ENCODE measurements around the gene MUC3A. TPM values are rescaled to one million over a fixed set of nuclear protein-coding genes. Genes with fewer than 3 reads are reported as not detected.
A peak's percentile ranks its signal among the peaks of the same experiment; 100 is the strongest.

MUC3A gene
- total RNA-seq, 1 donor from 2014 or later: under 0.01 TPM

DNA sequence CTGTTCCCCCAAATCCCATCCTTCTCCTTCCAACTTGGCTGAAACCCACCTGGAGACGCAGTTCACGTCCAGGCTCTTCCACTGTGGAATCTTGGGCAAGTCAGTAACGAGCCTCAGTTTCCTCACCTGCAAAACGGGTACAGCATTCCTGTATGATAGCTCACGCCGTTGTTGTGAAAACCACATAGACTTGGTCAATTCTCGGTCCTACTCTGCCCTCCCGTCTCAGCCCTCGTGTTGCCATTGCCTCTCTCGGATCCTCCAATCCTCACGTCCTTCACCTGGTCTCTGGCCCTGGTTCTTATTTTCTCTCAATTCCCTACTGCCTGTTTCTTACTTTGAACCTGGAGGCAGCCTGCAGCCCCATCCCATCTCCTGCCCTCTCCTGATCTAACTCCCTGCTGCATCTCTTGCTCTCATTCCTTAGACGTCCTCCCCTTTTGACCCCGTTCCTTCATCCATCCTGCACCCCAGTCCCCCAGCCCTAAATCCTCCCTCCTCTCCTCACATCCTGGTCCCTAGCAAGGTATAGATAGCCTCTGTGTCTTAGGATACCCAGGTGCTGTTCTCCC, 18.0 kb downstream of the MUC3A start:
- FAIRE-seq (peak; percentile 92), DNase-seq (ENCODE audit: low read depth) (no peak)
- peaks cover 23% of the 10 kb centered on the region for H3K27me3 ChIP-seq (ENCODE audit: control insufficient read depth, insufficient read depth, low read length)
- no peaks in the 10 kb centered on the region for H3K36me3 ChIP-seq (ENCODE audit: control insufficient read depth, insufficient read depth, low read length)
- H3K4me3 ChIP-seq (ENCODE audit: low read depth, low read length): no peak overlapping the region
- TF ChIP-seq, protein P1, sequence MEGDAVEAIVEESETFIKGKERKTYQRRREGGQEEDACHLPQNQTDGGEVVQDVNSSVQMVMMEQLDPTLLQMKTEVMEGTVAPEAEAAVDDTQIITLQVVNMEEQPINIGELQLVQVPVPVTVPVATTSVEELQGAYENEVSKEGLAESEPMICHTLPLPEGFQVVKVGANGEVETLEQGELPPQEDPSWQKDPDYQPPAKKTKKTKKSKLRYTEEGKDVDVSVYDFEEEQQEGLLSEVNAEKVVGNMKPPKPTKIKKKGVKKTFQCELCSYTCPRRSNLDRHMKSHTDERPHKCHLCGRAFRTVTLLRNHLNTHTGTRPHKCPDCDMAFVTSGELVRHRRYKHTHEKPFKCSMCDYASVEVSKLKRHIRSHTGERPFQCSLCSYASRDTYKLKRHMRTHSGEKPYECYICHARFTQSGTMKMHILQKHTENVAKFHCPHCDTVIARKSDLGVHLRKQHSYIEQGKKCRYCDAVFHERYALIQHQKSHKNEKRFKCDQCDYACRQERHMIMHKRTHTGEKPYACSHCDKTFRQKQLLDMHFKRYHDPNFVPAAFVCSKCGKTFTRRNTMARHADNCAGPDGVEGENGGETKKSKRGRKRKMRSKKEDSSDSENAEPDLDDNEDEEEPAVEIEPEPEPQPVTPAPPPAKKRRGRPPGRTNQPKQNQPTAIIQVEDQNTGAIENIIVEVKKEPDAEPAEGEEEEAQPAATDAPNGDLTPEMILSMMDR (IDR thresholded peaks at IDR 0.05; ENCODE audit: insufficient read depth, low read length, severe bottlenecking): no peak

DNA sequence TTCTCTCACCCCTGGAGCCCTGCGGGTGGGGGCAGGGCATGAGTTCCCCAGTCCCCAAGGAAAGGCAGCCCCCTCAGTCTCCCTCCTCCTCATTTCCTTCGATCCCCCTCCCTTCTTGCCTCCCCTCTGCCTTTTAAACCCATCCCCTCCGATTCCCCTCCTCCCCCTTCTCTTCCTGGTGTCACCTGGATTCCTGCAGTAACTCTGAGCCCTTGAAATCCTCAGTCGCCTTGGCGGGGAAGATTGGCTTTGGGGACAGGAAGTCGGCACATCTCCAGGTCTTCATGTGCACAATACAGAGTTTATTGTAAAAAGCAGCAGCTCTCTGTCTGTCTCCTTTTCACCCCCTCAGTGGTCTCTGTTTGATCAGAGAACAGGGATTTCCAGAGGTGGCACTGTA, 18.7 kb downstream of the MUC3A start:
- DNase-seq (ENCODE audit: low read depth): no peak
- FAIRE-seq: no peak
- no peaks in the 10 kb centered on the region for H3K36me3 ChIP-seq (ENCODE audit: control insufficient read depth, insufficient read depth, low read length)
- no peak overlapping the region for H3K4me3 ChIP-seq (ENCODE audit: low read depth, low read length)
- TF ChIP-seq, protein P1 (IDR thresholded peaks at IDR 0.05; ENCODE audit: insufficient read depth, low read length, severe bottlenecking): no peak
- peaks cover 23% of the 10 kb centered on the region for H3K27me3 ChIP-seq (ENCODE audit: control insufficient read depth, insufficient read depth, low read length)

DNA sequence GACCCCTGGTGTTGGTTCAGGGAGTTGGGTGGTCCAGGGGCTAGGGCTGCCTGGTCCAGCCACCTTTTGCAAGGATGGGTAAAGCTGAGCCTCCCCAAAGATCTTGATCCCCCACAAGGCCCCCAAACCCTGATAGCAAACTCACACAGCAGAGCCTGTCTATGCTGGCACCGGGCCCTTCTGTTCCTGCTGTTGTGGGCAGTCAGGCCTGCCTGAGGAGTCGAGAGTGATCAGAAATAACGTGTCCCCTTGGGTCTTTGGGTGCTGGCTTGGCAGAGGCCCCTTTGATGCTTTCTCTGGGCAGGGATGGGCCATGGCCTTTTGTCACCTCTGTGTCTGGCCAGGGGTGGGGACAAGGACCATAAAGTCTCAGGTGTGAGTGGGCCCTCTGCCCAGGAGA, 19.3 kb downstream of the MUC3A start:
- TF ChIP-seq, protein P1 (IDR thresholded peaks at IDR 0.05; ENCODE audit: insufficient read depth, low read length, severe bottlenecking): no peak
- H3K27me3 ChIP-seq (ENCODE audit: control insufficient read depth, insufficient read depth, low read length): peaks cover 23% of the 10 kb centered on the region
- no peak overlapping the region for H3K4me3 ChIP-seq (ENCODE audit: low read depth, low read length)
- FAIRE-seq: no peak
- DNase-seq (ENCODE audit: low read depth): no peak
- H3K36me3 ChIP-seq (ENCODE audit: control insufficient read depth, insufficient read depth, low read length): no peaks in the 10 kb centered on the region

DNA sequence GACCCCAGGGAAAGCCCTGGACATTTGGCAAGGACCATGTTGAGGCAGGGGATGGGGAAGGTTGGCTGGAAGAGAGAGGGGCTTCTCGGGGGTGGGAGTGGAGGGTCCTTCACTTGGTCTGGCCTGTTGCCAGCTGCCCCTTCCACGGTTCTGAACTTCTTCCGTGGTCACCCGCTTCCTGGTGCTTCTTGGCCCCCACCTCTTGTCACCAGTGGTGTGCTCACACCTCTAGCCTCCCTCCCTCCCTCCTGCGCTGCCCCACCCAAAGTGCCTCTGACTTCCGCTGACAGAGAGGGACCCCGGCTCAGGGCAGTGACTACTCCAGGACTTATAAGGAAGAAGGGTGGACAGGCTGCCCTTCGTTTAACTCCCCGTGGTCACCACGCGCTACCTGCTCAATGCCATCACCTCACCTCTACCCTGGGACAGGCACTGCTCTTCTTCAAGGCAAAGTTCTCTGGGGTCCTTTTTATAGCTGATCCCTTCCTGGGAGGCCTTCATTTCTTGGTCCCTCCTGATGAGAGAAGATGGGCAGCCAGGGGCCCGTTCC, 19.8 kb downstream of the MUC3A start, which contains the start of gene MUC12:
TSS of gene MUC12 (plus strand) at position 500 of the 550 bp plus-strand sequence. CDS start 58 bp downstream, outside the sequence.
- DNase-seq (ENCODE audit: low read depth) (no peak), FAIRE-seq (no peak)

DNA sequence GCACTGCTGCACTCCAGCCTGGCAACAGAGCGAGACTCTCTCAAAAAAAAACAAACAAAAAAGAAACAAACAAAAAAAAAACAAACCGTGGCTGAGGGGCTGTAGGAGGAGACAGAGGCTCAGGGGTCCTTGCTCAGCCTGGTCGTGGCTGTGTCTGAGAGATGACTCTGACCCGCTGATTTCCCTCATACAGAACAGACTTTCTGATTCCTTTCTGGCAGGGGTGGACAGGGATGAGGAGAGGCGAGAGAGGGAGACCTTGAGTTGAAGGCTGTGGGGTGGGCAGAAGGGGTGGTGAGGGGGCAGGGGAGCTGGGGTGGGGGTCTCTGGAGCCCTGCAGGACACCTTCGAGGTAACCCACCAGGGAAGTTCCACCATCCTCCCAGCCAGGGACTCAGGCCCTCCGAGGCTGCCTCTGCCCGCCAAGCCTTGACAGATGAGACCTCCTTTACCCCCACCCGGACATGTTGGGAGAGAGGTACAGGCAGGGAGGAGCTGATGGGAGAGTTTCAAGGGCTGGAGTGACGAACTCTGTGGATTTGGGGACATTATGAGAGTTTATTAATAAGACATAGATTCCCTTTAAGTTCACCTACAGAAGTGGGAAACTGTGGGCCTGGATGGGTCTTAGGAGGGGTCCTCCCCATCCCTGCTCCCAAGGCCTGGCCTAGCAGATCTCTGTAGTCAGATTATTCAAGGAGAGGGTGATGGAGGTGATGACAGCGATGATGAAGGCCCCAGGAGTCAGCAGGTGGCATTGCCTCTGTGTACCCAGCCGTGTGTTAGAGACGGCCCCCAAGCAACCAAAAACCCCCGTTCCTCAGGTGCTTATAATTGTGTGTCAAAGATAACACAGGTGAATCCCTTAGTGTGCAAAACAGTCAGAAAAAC, 22.0 kb downstream of the MUC3A start:
- no peak overlapping the region for H3K4me3 ChIP-seq (ENCODE audit: low read depth, low read length)
- no peaks in the 10 kb centered on the region for H3K36me3 ChIP-seq (ENCODE audit: control insufficient read depth, insufficient read depth, low read length)
- peaks cover 15% of the 10 kb centered on the region for H3K27me3 ChIP-seq (ENCODE audit: control insufficient read depth, insufficient read depth, low read length)
- TF ChIP-seq, protein P1 (IDR thresholded peaks at IDR 0.05; ENCODE audit: insufficient read depth, low read length, severe bottlenecking): no peak
- DNase-seq (ENCODE audit: low read depth) (no peak), FAIRE-seq (peak; percentile 13)

More for the DNA sequence above, 19.8 kb downstream of the MUC3A start, which contains the start of gene MUC12:
- Histone ChIP-seq H3K36me3 (ENCODE audit: control insufficient read depth, insufficient read depth, low read length) (no peaks in the 10 kb centered on the region), H3K27me3 (ENCODE audit: control insufficient read depth, insufficient read depth, low read length) (peaks cover 23% of the 10 kb centered on the region), H3K4me3 (ENCODE audit: low read depth, low read length) (no peak within 1 kb of the TSS)
- TF ChIP-seq, protein P1 (IDR thresholded peaks at IDR 0.05; ENCODE audit: insufficient read depth, low read length, severe bottlenecking): no peak
